ENCODE data around the gene STIMATE. TPM values are rescaled to one million over a fixed set of nuclear protein-coding genes. Genes with fewer than 3 reads are reported as not detected.

STIMATE gene
- total RNA-seq, 1 donor from 2014 or later, result 10.2 TPM

DNA sequence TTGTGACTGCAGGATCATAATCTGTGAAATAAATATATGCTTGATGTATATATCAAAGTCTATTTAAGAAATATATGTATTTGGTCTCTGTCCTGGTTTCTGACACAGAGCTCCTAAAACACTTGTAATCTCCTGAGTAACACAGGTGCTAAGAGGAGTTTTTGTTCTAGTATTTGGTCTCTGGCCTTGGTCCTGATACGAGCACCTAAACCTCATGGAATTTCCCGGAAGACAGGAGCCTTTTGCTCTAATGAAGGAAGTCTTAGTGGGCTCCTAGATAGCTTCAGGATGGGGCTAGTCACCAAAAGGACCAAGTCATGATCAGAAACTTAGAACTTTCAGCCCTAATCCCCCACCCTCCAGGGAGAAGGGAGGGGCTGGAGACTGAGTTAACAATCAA is 43.3 kb downstream of the STIMATE start:
- Mint-ChIP-seq H3K36me3 (no peaks in the 10 kb centered on the region), H3K4me1 (peaks cover 14% of the 10 kb centered on the region), H3K27me3 (ENCODE audit: insufficient read depth, low read depth) (no peaks in the 10 kb centered on the region), H3K4me3 (no peak overlapping the region), H3K9me3 (no peaks in the 10 kb centered on the region), H3K27ac (no peak overlapping the region)
- no peak overlapping the region for H3K9ac ChIP-seq
- H3F3A ChIP-seq (ENCODE audit: low read depth), result no peaks in the 10 kb centered on the region
- no peak overlapping the region for H3K27ac ChIP-seq
- peak; percentile 33 for DNase-seq (ENCODE audit: low spot score)
- H3K27me3 ChIP-seq, result no peaks in the 10 kb centered on the region
- H3K9me3 ChIP-seq (ENCODE audit: low read depth), result no peaks in the 10 kb centered on the region
- no peaks in the 10 kb centered on the region for H3K4me1 ChIP-seq
- no peaks in the 10 kb centered on the region for H3K79me2 ChIP-seq (ENCODE audit: low read depth)
- no peak overlapping the region for H3K4me2 ChIP-seq
- H3K36me3 ChIP-seq, result no peaks in the 10 kb centered on the region
- no peak overlapping the region for H2AFZ ChIP-seq (replicated peaks)
- peaks cover 15% of the 10 kb centered on the region for H4K20me1 ChIP-seq (ENCODE audit: low read depth)
- TF ChIP-seq EZH2phosphoT487 (IDR thresholded peaks at IDR 0.05), result no peak
- TF ChIP-seq EZH2 (IDR thresholded peaks at IDR 0.05), result no peak
- TF ChIP-seq, protein P1, sequence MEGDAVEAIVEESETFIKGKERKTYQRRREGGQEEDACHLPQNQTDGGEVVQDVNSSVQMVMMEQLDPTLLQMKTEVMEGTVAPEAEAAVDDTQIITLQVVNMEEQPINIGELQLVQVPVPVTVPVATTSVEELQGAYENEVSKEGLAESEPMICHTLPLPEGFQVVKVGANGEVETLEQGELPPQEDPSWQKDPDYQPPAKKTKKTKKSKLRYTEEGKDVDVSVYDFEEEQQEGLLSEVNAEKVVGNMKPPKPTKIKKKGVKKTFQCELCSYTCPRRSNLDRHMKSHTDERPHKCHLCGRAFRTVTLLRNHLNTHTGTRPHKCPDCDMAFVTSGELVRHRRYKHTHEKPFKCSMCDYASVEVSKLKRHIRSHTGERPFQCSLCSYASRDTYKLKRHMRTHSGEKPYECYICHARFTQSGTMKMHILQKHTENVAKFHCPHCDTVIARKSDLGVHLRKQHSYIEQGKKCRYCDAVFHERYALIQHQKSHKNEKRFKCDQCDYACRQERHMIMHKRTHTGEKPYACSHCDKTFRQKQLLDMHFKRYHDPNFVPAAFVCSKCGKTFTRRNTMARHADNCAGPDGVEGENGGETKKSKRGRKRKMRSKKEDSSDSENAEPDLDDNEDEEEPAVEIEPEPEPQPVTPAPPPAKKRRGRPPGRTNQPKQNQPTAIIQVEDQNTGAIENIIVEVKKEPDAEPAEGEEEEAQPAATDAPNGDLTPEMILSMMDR (IDR thresholded peaks at IDR 0.05), result no peak
- no peak overlapping the region for H3K4me3 ChIP-seq

- DNase-seq (ENCODE audit: low spot score), result no peak
- Histone ChIP-seq H3F3A (ENCODE audit: low read depth) (no peaks in the 10 kb centered on the region), H3K27ac (no peak overlapping the region), H3K9me3 (ENCODE audit: low read depth) (no peaks in the 10 kb centered on the region), H3K79me2 (ENCODE audit: low read depth) (no peaks in the 10 kb centered on the region), H4K20me1 (ENCODE audit: low read depth) (peaks cover 15% of the 10 kb centered on the region), H3K4me1 (no peaks in the 10 kb centered on the region), H3K4me3 (no peak overlapping the region), H3K36me3 (no peaks in the 10 kb centered on the region), H3K27me3 (no peaks in the 10 kb centered on the region), H3K4me2 (no peak overlapping the region), H3K9ac (no peak overlapping the region), H2AFZ (replicated peaks) (no peak overlapping the region)
- no peak overlapping the region for H3K4me3 Mint-ChIP-seq
- H3K36me3 Mint-ChIP-seq, result peaks cover 3% of the 10 kb centered on the region
- H3K4me1 Mint-ChIP-seq, result peaks cover 14% of the 10 kb centered on the region
- no peaks in the 10 kb centered on the region for H3K27me3 Mint-ChIP-seq (ENCODE audit: insufficient read depth, low read depth)
- TF ChIP-seq EZH2 (IDR thresholded peaks at IDR 0.05) (no peak), EZH2phosphoT487 (IDR thresholded peaks at IDR 0.05) (no peak)
- TF ChIP-seq, protein P1 (IDR thresholded peaks at IDR 0.05), result no peak
- H3K27ac Mint-ChIP-seq, result no peak overlapping the region
- H3K9me3 Mint-ChIP-seq, result no peaks in the 10 kb centered on the region
Measured at GRCh38 chr3:52852419-52852818, 44.9 kb downstream of the STIMATE start.

- no peak overlapping the region for H3K27ac Mint-ChIP-seq
- Histone ChIP-seq H3K36me3 (no peaks in the 10 kb centered on the region), H3K4me3 (no peak overlapping the region), H3F3A (ENCODE audit: low read depth) (no peaks in the 10 kb centered on the region), H3K4me2 (no peak overlapping the region), H3K9ac (no peak overlapping the region), H3K79me2 (ENCODE audit: low read depth) (no peaks in the 10 kb centered on the region), H3K4me1 (no peaks in the 10 kb centered on the region), H3K9me3 (ENCODE audit: low read depth) (no peaks in the 10 kb centered on the region), H3K27ac (no peak overlapping the region), H3K27me3 (no peaks in the 10 kb centered on the region), H2AFZ (replicated peaks) (no peak overlapping the region), H4K20me1 (ENCODE audit: low read depth) (peaks cover 15% of the 10 kb centered on the region)
- H3K27me3 Mint-ChIP-seq (ENCODE audit: insufficient read depth, low read depth), result peaks cover 2% of the 10 kb centered on the region
- H3K36me3 Mint-ChIP-seq, result peaks cover 3% of the 10 kb centered on the region
- no peak overlapping the region for H3K4me3 Mint-ChIP-seq
- H3K9me3 Mint-ChIP-seq, result no peaks in the 10 kb centered on the region
- peaks cover 20% of the 10 kb centered on the region for H3K4me1 Mint-ChIP-seq
- DNase-seq (ENCODE audit: low spot score), result peak; percentile 77
- no peak for TF ChIP-seq EZH2phosphoT487 (IDR thresholded peaks at IDR 0.05)
- TF ChIP-seq, protein P1 (IDR thresholded peaks at IDR 0.05), result peak; percentile 73
Measured at GRCh38 chr3:52851348-52851747, 46.0 kb downstream of the STIMATE start.

Data from neural progenitor cell (in vitro differentiated cells).